Measurements from ENCODE around the gene ARFGAP3. TPM values are rescaled to one million over a fixed set of nuclear protein-coding genes. Genes with fewer than 3 reads are reported as not detected.

The ARFGAP3 gene
- total RNA-seq, 1 experiment from 2014 or later: 16.9 TPM

- CTCF ChIA-PET: interaction anchor here (0.8 to 2.7 kb wide), 2 partner anchors 13 to 205 kb away, joined by 3 to 13 read pairs; no protein-coding TSS in a partner anchor
- TF ChIP-seq SMAD3 (CRISPR knock-in tag; IDR thresholded peaks at IDR 0.05; ENCODE audit: borderline replicate concordance) (no peak), NR2C2 (CRISPR knock-in tag; IDR thresholded peaks at IDR 0.05) (no peak), EMX1 (CRISPR knock-in tag; IDR thresholded peaks at IDR 0.05) (no peak), TEAD1 (CRISPR knock-in tag; IDR thresholded peaks at IDR 0.05) (no peak), ZNF232 (CRISPR knock-in tag; IDR thresholded peaks at IDR 0.05) (no peak), E2F4 (CRISPR knock-in tag; IDR thresholded peaks at IDR 0.05; ENCODE audit: borderline replicate concordance, low read depth) (no peak), IRF1 (CRISPR knock-in tag; IDR thresholded peaks at IDR 0.05) (no peak), HMGA2 (CRISPR knock-in tag; IDR thresholded peaks at IDR 0.05) (no peak), NR1H2 (CRISPR knock-in tag; IDR thresholded peaks at IDR 0.05) (no peak), CREM (CRISPR knock-in tag; IDR thresholded peaks at IDR 0.05) (no peak), FOXP1 (CRISPR knock-in tag; IDR thresholded peaks at IDR 0.05; ENCODE audit: borderline replicate concordance) (no peak), ATF3 (CRISPR knock-in tag; conservative IDR thresholded peaks at IDR 0.05) (no peak), ZNF219 (CRISPR knock-in tag; IDR thresholded peaks at IDR 0.05; ENCODE audit: borderline replicate concordance) (no peak), ZNF512 (CRISPR knock-in tag; IDR thresholded peaks at IDR 0.05; ENCODE audit: borderline replicate concordance) (no peak), MLX (CRISPR knock-in tag; IDR thresholded peaks at IDR 0.05) (no peak), E2F5 (CRISPR knock-in tag; IDR thresholded peaks at IDR 0.05) (no peak), ZNF396 (CRISPR knock-in tag; IDR thresholded peaks at IDR 0.05; ENCODE audit: borderline replicate concordance) (no peak), MXD4 (CRISPR knock-in tag; IDR thresholded peaks at IDR 0.05; ENCODE audit: borderline replicate concordance) (no peak), TCF7 (CRISPR knock-in tag; IDR thresholded peaks at IDR 0.05; ENCODE audit: low read depth) (no peak)
- peak overlapping the region; percentile 16; the same call in 1 of the 2 replicates for H3K4me3 Mint-ChIP-seq
- DNase-seq (ENCODE audit: low spot score) (no peak), ATAC-seq (no peak)
- POLR2A ChIA-PET: no interaction called here
- no peaks in the 10 kb centered on the region for H3K36me3 Mint-ChIP-seq
- no peaks in the 10 kb centered on the region for H3K9me3 Mint-ChIP-seq
- no peak overlapping the region for H3K27ac Mint-ChIP-seq
- peaks cover 4% of the 10 kb centered on the region; the same call in 1 of the 2 replicates for H3K4me1 Mint-ChIP-seq
- peaks cover 42% of the 10 kb centered on the region for H3K27me3 Mint-ChIP-seq (ENCODE audit: low read depth)
Observed at GRCh38 chr22:42855211-42855610, 1.9 kb downstream of the ARFGAP3 start.

GRCh38 chr22:42848941-42849550, 8.0 kb downstream of the ARFGAP3 start:
- no peak for ATAC-seq
- ChIA-PET POLR2A (no interaction called here), CTCF (interaction anchor here (0.6 to 2.0 kb wide), 3 partner anchors 19 to 347 kb away, joined by 3 to 9 read pairs (median 5); no protein-coding TSS in a partner anchor)
- Mint-ChIP-seq H3K36me3 (no peaks in the 10 kb centered on the region), H3K9me3 (no peaks in the 10 kb centered on the region), H3K4me1 (no peaks in the 10 kb centered on the region), H3K27ac (no peak overlapping the region), H3K27me3 (ENCODE audit: low read depth) (peaks cover 2% of the 10 kb centered on the region), H3K4me3 (no peak overlapping the region)
- DNase-seq (ENCODE audit: low spot score): no peak
- no peak for TF ChIP-seq E2F5 (CRISPR knock-in tag; IDR thresholded peaks at IDR 0.05)
- TF ChIP-seq ZNF317 (CRISPR knock-in tag; IDR thresholded peaks at IDR 0.05; ENCODE audit: borderline replicate concordance, low read depth): no peak
- TF ChIP-seq FOXJ3 (CRISPR knock-in tag; IDR thresholded peaks at IDR 0.05; ENCODE audit: borderline replicate concordance): no peak
- no peak for TF ChIP-seq JAZF1 (CRISPR knock-in tag; IDR thresholded peaks at IDR 0.05)
- TF ChIP-seq IRF1 (CRISPR knock-in tag; IDR thresholded peaks at IDR 0.05): no peak
- TF ChIP-seq SOX15 (CRISPR knock-in tag; IDR thresholded peaks at IDR 0.05): no peak
- no peak for TF ChIP-seq NR1H2 (CRISPR knock-in tag; IDR thresholded peaks at IDR 0.05)
- no peak for TF ChIP-seq ATF2 (CRISPR knock-in tag; IDR thresholded peaks at IDR 0.05; ENCODE audit: borderline replicate concordance, low read depth)
- no peak for TF ChIP-seq SMAD3 (CRISPR knock-in tag; IDR thresholded peaks at IDR 0.05; ENCODE audit: borderline replicate concordance)
- TF ChIP-seq USF2 (CRISPR knock-in tag; IDR thresholded peaks at IDR 0.05): no peak

Measured in WTC11 (cell line).